IMR-90 (cell line): Measurements from ENCODE around the gene CCDC7.

Experiments used
- CEBPB ChIP-seq: IDR thresholded peaks from 2 replicates; pipeline ENCODE4 v1.6.1; 2012; ENCODE audit warnings: low read depth, low read length, improper control_type of control experiment
- CHD1 ChIP-seq: IDR thresholded peaks from 2 replicates; pipeline ENCODE4 v1.6.1; 2012; ENCODE audit warnings: low read depth, low read length, improper control_type of control experiment
- ELK1 ChIP-seq: fragments of 150-350 bp; IDR thresholded peaks from 2 replicates; pipeline ENCODE4 v1.6.1; 2016; ENCODE audit warnings: low read depth, mild to moderate bottlenecking, low read length, moderate library complexity, borderline replicate concordance
- MAFK ChIP-seq: IDR thresholded peaks from 2 replicates; pipeline ENCODE4 v1.6.1; 2012; ENCODE audit warnings: low read depth, low read length, improper control_type of control experiment
- MAZ ChIP-seq: IDR thresholded peaks from 2 replicates; pipeline ENCODE4 v1.6.1; 2012; ENCODE audit warnings: low read depth, mild to moderate bottlenecking, low read length, improper control_type of control experiment, moderate library complexity, borderline replicate concordance
- NFE2L2 ChIP-seq: fragments of 150-350 bp; IDR thresholded peaks from 2 replicates; pipeline ENCODE4 v1.6.1; 2016; ENCODE audit warnings: low read depth, mild to moderate bottlenecking, low read length
- POLR2A ChIP-seq: IDR thresholded peaks from 2 replicates; pipeline ENCODE4 v1.6.1; 2012; ENCODE audit warnings: mild to moderate bottlenecking, low read depth, low read length
- RAD21 ChIP-seq: IDR thresholded peaks from 2 replicates; pipeline ENCODE4 v1.6.1; 2012; ENCODE audit warnings: low read length, improper control_type of control experiment
- RCOR1 ChIP-seq: IDR thresholded peaks from 2 replicates; pipeline ENCODE4 v1.6.1; 2012; ENCODE audit warnings: mild to moderate bottlenecking, low read length, improper control_type of control experiment; ENCODE audit not compliant: insufficient replicate concordance
- RFX5 ChIP-seq: IDR thresholded peaks from 2 replicates; pipeline ENCODE4 v1.8.0; 2012; ENCODE audit warnings: low read depth, mild to moderate bottlenecking, low read length, moderate library complexity
- SMC3 ChIP-seq: fragments of 150-350 bp; IDR thresholded peaks from 2 replicates; pipeline ENCODE4 v1.6.1; 2016; ENCODE audit warnings: low read depth, mild to moderate bottlenecking, antibody characterized with exemption, low read length, moderate library complexity
- USF2 ChIP-seq: fragments of 150-350 bp; IDR thresholded peaks from 2 replicates; pipeline ENCODE4 v1.6.1; 2017; ENCODE audit warnings: mild to moderate bottlenecking, antibody characterized with exemption, low read length, low read depth
- TF ChIP-seq, protein P1 (sequence below): conservative IDR thresholded peaks from 2 replicates; pipeline ENCODE4 v1.5.1; 2012; ENCODE audit warnings: mild to moderate bottlenecking, low read depth, low read length, improper control_type of control experiment

GRCh38 chr10:32771217-32771616, 325.3 kb downstream of the CCDC7 start:
- TF ChIP-seq RFX5 (no peak), MAZ (no peak), POLR2A (no peak), CHD1 (no peak), CEBPB (no peak), RAD21 (no peak), RCOR1 (no peak), SMC3 (no peak), ELK1 (no peak), MAFK (no peak), USF2 (no peak), NFE2L2 (no peak)
- TF ChIP-seq, protein P1, sequence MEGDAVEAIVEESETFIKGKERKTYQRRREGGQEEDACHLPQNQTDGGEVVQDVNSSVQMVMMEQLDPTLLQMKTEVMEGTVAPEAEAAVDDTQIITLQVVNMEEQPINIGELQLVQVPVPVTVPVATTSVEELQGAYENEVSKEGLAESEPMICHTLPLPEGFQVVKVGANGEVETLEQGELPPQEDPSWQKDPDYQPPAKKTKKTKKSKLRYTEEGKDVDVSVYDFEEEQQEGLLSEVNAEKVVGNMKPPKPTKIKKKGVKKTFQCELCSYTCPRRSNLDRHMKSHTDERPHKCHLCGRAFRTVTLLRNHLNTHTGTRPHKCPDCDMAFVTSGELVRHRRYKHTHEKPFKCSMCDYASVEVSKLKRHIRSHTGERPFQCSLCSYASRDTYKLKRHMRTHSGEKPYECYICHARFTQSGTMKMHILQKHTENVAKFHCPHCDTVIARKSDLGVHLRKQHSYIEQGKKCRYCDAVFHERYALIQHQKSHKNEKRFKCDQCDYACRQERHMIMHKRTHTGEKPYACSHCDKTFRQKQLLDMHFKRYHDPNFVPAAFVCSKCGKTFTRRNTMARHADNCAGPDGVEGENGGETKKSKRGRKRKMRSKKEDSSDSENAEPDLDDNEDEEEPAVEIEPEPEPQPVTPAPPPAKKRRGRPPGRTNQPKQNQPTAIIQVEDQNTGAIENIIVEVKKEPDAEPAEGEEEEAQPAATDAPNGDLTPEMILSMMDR, result no peak
